CD4-positive, alpha-beta T cell treated with Interferon gamma for 1 hour (primary cell): ENCODE data around the gene PID1.

Experiments used
- DNase-seq: peaks from one replicate; pipeline ENCODE4 v3.0.0-alpha.2; 2020

Gene PID1

GRCh38 chr2:229257985-229258384 is 13.1 kb downstream of the PID1 start:
- no peak for DNase-seq

DNA sequence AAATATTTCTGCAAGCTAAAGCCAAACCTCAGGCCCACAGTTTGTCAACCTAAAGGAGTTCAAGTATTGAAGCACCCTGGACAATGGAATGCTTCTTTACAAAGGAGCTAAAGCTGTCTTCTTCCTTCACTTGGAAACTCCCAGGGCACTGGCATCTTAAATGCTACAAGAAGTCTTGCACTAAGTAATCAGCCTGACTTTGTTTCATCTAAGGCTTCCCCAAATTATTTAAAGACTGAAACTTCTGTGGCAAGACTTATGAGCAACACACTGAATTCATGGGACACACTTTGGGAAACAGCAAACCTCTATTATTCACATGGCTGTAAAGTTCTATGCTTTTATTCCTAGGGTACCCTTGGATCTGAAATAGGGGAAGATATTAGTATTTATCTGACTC is 14.7 kb downstream of the PID1 start:
- DNase-seq, result no peak

DNA sequence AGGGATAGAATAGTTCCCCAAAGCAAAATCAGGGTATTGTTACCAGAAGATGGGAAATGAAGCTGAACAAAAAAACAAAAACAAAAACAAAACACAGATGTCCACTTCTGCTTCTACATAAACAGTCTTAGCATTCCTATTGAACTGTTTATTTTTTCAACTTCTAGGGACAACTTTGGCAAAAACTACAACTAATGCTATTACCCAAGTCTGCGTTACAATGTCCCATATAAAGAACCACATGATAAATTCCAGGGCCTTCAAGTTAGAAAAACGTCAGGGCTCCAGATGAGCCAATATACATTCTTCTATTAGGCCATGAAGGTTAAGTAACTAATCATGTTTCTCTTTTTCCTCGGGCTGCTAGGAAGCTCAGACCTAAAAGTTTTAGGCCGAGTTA is 16.9 kb downstream of the PID1 start:
- DNase-seq, result no peak

DNA sequence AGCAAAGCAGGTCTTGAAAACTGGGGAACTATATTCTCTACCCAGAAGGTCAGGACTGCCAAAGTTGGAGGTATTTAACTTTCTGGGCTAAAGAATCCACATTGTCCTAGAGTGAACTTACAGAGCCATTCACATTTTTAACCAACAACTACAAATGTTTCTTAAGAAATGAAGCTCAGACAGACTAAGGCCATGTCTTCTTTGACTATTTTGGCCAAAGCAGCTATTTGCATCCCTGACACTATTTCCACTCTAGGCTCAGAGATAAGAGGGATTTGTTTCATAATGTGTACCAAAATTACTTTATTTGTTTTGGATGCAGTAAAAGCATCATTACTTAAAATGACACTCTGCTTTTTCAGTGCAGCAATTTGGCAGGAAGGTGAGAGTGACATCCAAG is 18.1 kb downstream of the PID1 start:
- DNase-seq, result no peak

- no peak for DNase-seq
Measured at GRCh38 chr2:229252280-229252679, 18.8 kb downstream of the PID1 start.

GRCh38 chr2:229249536-229249935 is 21.6 kb downstream of the PID1 start:
- DNase-seq, result no peak

DNA sequence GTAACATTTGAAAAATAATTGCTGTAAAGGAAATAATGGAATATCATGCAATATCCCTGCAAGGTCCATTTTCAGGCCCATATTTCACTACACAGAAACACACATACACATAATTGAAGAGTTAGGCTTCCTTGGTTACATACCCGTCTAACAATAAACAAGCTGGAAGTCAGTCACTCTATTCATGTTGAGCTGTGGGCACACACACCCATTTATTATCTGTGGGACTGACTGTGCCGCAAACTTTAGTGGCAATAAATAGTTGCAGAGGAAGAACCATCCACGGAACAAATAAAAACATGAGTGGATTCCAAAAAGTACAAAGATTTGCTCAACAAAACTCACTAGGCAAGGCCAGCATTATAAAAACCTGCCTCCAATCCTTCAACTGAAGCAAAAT is 24.8 kb downstream of the PID1 start:
- no peak for DNase-seq

DNA sequence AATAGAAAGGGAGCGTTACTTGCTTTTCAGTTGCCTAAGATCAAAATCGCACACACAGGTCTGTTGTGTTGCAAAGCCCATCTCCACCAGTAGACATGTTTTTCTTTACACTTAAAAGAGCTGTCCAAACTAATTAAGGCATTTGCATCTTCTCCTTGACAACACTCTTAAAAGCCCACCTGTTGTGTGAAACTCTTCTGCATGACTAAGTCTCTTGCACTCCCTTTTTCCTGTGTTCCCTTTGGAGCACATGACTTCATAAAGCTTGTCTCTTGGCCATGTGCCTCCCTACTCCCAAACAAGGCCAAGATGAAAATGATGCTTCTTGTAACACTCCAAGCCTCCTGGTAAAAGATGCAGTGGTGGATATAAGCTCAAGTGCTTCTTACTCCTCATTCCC is 26.1 kb downstream of the PID1 start:
- no peak for DNase-seq

DNA sequence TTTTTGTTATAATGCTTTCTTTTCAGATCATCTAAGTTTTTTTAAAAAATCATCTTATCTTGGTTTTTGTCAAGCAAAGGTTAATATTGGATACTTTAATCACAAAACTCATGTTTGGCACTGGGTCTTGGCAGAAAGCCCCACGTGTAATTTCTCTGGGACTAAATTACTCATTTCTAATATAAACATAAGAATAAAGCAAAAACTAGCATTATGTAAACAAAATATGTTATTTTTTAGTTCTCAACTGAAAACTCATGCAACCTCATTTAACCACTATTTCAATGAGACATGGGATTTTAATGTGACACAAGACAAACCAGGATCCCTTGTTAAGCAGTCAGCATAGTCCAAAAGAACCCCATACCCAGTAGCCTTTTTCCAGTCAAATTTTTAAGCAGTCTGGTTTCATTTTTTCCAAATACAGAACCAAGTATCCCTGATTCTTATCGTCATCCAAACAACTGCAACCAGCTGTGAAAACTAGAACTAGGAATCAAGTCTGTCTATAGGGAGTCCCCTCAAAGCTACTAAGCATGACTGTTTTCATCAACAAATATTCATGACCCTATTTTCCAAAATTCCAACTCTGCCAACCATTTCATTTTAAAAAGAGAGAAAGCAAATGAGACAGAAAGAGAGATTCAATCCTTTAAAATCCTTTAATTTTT is 27.1 kb downstream of the PID1 start:
- no peak for DNase-seq

- no peak for DNase-seq
Measured at GRCh38 chr2:229240984-229241491, 30.0 kb downstream of the PID1 start.

DNA sequence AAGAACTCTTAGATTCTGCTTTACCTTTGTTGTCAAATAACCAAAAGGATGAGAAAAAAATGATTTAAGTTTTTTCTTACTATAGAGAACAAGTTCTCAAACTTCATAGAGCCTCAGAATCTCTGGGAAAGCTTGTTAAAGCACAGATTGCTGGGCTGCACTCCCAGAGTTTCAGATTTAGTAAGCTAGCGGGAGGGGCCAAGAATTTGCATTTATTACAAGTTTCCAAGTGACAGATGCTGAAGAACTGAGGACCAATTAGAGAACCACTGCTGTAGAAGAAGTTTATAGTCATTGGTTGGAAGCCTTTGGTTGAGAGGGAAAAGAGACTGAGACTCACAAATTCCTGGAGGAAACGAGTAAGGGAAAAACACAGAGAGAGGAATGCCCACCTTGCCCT is 32.1 kb downstream of the PID1 start:
- DNase-seq, result no peak

DNA sequence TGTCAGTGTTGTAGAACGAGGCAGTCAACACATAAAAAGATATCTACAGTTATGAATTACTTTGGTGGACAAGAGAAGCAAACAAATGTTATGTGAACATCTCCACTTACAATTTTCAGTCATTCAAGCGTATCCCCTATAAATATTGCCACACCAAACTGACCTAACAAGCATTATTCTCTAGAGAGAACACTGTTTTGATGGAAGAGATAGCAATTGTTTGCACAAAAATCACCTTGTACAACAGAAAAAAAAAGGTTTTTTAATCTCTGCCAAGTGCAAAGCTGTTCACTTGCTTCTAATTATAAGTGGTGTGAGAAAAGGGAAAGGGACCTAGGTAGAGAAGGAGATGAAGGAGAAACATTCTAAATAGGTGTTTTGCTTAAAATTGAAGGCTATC is 33.8 kb downstream of the PID1 start:
- DNase-seq, result no peak

DNA sequence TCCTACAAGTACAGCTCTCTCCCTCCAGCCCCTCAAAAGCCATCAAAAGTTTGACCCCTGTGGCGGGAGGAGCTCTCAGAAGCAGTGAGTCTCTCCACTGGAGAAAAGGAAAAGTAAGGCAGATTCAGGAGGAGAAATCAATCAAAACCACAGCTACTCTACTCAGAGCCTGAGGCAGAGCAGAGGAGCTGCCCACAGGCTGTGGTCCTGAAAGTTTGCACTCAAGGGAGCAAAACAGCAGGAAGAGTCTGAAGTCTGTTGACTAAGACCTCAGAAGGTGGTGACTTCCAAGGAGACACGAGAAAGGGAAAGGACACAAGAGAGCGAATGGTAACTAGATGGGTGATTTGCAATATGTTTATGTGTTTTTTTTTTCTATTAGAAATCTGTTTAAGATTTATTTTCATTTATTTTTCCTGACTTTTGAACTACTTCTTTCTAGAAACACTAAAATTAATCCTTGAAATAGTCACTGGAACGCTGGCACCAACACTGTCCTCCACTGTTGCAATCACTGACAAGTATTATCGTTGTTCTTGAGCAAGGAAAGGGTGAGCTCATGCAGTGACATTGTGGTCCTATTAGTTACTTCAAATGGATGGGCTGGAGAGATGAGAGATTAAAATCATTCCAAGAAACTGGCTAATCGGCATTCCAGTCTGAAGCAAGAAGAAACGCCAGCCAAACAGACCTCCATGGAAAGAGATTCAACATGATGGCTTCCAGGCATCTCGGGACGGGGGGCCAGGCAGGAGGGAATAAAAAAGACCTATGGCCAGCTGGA is 35.8 kb downstream of the PID1 start:
- no peak for DNase-seq

- no peak for DNase-seq
Measured at GRCh38 chr2:229231885-229232284, 39.2 kb downstream of the PID1 start.

GRCh38 chr2:229231328-229231868 is 39.7 kb downstream of the PID1 start:
- DNase-seq, result no peak

GRCh38 chr2:229230911-229231310 is 40.2 kb downstream of the PID1 start:
- no peak for DNase-seq

- no peak for DNase-seq
Measured at GRCh38 chr2:229230256-229230655, 40.8 kb downstream of the PID1 start.

DNA sequence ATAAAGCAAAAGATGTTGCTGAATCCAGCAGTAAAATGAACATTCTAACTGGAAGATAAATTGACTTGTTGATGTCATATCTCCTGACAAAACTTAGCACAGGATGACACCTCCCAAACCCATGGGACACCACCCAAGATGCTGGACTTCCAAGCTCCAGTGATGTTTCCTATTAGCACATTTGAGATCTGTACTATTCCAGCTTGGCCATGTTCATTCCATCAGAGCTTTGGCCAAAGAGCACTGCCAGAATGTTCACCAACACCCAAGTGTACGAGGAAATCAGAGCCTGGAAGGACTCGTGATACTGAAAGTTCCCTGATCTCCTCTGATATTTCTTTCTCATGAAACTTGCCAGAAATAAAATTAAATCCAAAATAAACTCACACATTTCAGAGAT is 44.7 kb downstream of the PID1 start:
- no peak for DNase-seq

- no peak for DNase-seq
Measured at GRCh38 chr2:229223107-229223506, 48.0 kb downstream of the PID1 start.

- DNase-seq, result no peak
Measured at GRCh38 chr2:229221641-229222040, 49.4 kb downstream of the PID1 start.

DNA sequence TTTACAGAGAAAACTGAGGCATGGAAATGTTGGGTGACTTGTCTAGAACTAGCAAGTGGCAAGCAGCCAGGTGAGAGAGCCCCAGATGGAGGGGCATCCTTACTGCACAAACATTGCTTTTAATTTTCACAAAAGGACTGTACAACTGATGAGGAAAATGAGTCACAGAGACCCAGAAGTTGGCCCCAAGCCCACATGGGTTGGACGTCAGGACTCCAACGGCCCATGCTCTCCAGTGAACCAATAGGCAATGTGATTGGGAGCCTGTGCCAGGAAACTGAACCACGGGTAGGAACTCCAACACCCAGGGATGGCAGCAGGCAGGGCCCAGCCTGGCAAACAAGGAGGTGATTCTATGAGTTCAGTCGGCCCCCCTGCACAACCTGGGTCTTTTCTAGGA is 50.8 kb downstream of the PID1 start:
- no peak for DNase-seq

- no peak for DNase-seq
Measured at GRCh38 chr2:229218329-229218921, 52.7 kb downstream of the PID1 start.

GRCh38 chr2:229212241-229212640 is 58.8 kb downstream of the PID1 start:
- no peak for DNase-seq

DNA sequence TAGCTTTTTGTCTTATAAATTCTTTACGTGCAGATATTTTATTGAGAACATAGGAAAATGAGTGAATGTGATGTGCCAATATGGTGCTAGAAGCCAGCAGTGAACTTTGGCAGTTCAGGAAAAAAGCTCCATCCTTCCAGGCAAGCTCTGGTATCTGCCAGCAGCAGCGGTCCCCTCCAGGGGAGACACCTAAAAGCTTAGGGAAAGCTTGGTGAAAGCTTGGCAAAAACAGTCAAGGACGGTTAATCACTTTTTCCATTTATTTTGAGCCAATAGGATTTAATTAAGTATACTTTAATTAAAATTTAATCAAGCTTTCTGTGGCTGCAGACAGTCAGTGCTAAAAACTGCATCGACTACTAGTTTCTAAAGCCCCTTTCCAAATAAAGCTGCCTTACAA is 60.4 kb downstream of the PID1 start:
- DNase-seq, result no peak
